HEK293 (cell line): ENCODE results near the gene TMEM51.
A peak's percentile ranks its signal among the peaks of the same experiment; 100 is the strongest.

Source experiments
- CTCF ChIA-PET: fragments of 350-600 bp; formaldehyde crosslinking; extraction: SDS; loops from one replicate; lab custom pipeline; 2021; ENCODE audit warnings: antibody characterized with exemption; lab: Yijun Ruan, JAX
- POLR2A ChIA-PET: fragments of 300-600 bp; formaldehyde crosslinking; extraction: SDS; loops from one replicate; lab custom pipeline; 2020; ENCODE audit warnings: antibody characterized with exemption, inconsistent platforms; lab: Yijun Ruan, JAX
- H3K27ac ChIP-seq: fragments of 200-500 bp; sonication (Bioruptor generic); 2 replicates; pipeline ENCODE4 v1.5.1; 2014; ENCODE audit warnings: low read depth, low read length, control low read depth, inconsistent platforms; ENCODE audit errors: extremely low read depth
- H3K36me3 ChIP-seq, 2 experiments: fragments of 200-500 bp in 1 of 2; sonication (Bioruptor generic) in 1 of 2; 1 replicate in 1 of 2; 2 replicates in 1 of 2; pipeline ENCODE4 v1.5.1; 2014 to 2017; ENCODE audit warnings: inconsistent platforms in 2 of 2, low read length in 2 of 2; ENCODE audit not compliant: control insufficient read depth in 2 of 2, insufficient read depth in 1 of 2
- H3K4me1 ChIP-seq: fragments of 200-500 bp; sonication (Bioruptor generic); 2 replicates; pipeline ENCODE4 v1.5.1; 2014; ENCODE audit warnings: mild to moderate bottlenecking, low read length, inconsistent platforms; ENCODE audit not compliant: control insufficient read depth, insufficient read depth
- H3K4me3 ChIP-seq: 2 replicates; pipeline ENCODE4 v1.5.1; 2011; ENCODE audit warnings: low read depth, mild to moderate bottlenecking, control low read depth, low read length, moderate library complexity
- H3K9me3 ChIP-seq: fragments of 200-500 bp; sonication (Bioruptor generic); 2 replicates; pipeline ENCODE4 v1.5.1; 2014; ENCODE audit warnings: low read depth, low read length, inconsistent platforms; ENCODE audit not compliant: control insufficient read depth, insufficient read depth
- FEZF1 ChIP-seq: fragments of 450-650 bp; formaldehyde crosslinking; IDR thresholded peaks from 2 replicates; pipeline ENCODE4 v1.5.1; 2016; ENCODE audit warnings: missing biosample characterization, missing genetic modification characterization
- IKZF3 ChIP-seq: fragments of 450-650 bp; IDR thresholded peaks from 2 replicates; pipeline ENCODE4 v1.5.0; 2018; ENCODE audit warnings: missing biosample characterization, mild to moderate bottlenecking, missing genetic modification characterization, moderate library complexity
- SETDB1 ChIP-seq: IDR thresholded peaks from one replicate; pipeline ENCODE4 v1.6.1; 2017; ENCODE audit warnings: mild to moderate bottlenecking, low read length, moderate library complexity, mixed read lengths; ENCODE audit not compliant: insufficient read length
- ZBTB11 ChIP-seq: fragments of 450-650 bp; formaldehyde crosslinking; conservative IDR thresholded peaks from 2 replicates; pipeline ENCODE4 v1.5.1; 2016; ENCODE audit warnings: low read depth, missing biosample characterization, missing genetic modification characterization
- ZFP69B ChIP-seq: fragments of 450-650 bp; formaldehyde crosslinking; IDR thresholded peaks from 2 replicates; pipeline ENCODE4 v1.5.1; 2016; ENCODE audit warnings: missing biosample characterization, missing genetic modification characterization
- ZNF629 ChIP-seq: fragments of 450-650 bp; formaldehyde crosslinking; IDR thresholded peaks from 2 replicates; pipeline ENCODE4 v1.5.1; 2017; ENCODE audit warnings: missing biosample characterization, missing genetic modification characterization
- ZNF677 ChIP-seq: fragments of 450-650 bp; IDR thresholded peaks from 2 replicates; pipeline ENCODE4 v1.5.0; 2018; ENCODE audit warnings: missing biosample characterization, mild to moderate bottlenecking, missing genetic modification characterization, moderate library complexity
- ZNF707 ChIP-seq: fragments of 450-650 bp; formaldehyde crosslinking; IDR thresholded peaks from 2 replicates; pipeline ENCODE4 v1.5.1; 2016; ENCODE audit warnings: missing biosample characterization, missing genetic modification characterization
- ZXDB ChIP-seq: fragments of 450-650 bp; formaldehyde crosslinking; IDR thresholded peaks from 2 replicates; pipeline ENCODE4 v1.5.1; 2016; ENCODE audit warnings: missing biosample characterization, missing genetic modification characterization
- TF ChIP-seq, protein P1 (sequence below): fragments of 450-650 bp; formaldehyde crosslinking; IDR thresholded peaks from 2 replicates; pipeline ENCODE4 v1.5.1; 2016; ENCODE audit warnings: missing biosample characterization, missing genetic modification characterization
- TF ChIP-seq, protein P2 (sequence below): fragments of 450-650 bp; formaldehyde crosslinking; IDR thresholded peaks from 2 replicates; pipeline ENCODE4; 2016; ENCODE audit warnings: missing biosample characterization, missing genetic modification characterization
- TF ChIP-seq, protein P3 (sequence below): fragments of 450-650 bp; formaldehyde crosslinking; IDR thresholded peaks from 2 replicates; pipeline ENCODE4 v1.5.1; 2016; ENCODE audit warnings: missing biosample characterization, missing genetic modification characterization, low read depth

TMEM51 gene

GRCh38 chr1:15103906-15104305, 49.6 kb upstream of the TMEM51 start (continued):
- TF ChIP-seq ZNF677 (no peak), ZXDB (tag by site-specific recombination) (no peak), ZNF707 (tag by site-specific recombination) (no peak)
- TF ChIP-seq, protein P1, sequence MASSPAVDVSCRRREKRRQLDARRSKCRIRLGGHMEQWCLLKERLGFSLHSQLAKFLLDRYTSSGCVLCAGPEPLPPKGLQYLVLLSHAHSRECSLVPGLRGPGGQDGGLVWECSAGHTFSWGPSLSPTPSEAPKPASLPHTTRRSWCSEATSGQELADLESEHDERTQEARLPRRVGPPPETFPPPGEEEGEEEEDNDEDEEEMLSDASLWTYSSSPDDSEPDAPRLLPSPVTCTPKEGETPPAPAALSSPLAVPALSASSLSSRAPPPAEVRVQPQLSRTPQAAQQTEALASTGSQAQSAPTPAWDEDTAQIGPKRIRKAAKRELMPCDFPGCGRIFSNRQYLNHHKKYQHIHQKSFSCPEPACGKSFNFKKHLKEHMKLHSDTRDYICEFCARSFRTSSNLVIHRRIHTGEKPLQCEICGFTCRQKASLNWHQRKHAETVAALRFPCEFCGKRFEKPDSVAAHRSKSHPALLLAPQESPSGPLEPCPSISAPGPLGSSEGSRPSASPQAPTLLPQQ (tag by site-specific recombination): no peak
- TF ChIP-seq, protein P2, sequence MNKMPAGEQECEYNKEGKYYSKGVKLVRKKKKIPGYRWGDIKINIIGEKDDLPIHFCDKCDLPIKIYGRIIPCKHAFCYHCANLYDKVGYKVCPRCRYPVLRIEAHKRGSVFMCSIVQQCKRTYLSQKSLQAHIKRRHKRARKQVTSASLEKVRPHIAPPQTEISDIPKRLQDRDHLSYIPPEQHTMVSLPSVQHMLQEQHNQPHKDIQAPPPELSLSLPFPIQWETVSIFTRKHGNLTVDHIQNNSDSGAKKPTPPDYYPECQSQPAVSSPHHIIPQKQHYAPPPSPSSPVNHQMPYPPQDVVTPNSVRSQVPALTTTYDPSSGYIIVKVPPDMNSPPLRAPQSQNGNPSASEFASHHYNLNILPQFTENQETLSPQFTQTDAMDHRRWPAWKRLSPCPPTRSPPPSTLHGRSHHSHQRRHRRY (tag by site-specific recombination): no peak

DNA sequence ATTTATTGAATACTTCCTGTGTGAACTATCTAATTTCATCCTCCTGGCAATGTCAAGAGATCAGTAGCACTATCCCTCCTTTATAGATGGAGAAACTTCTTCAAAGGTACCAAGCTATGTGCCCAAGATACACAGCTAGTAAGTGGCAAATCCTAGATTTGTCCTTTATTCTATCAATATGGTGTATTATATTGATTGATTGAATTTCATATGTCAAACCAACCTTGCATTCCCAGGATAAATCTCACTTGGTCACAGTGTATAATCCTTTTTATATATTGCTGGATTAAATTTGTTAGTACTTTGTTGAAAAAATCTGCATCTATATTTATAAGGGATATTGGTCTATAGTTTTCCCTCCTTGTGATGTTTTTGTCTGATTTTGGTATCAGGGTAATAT, 48.8 kb upstream of the TMEM51 start:
- Histone ChIP-seq H3K9me3 (no peaks in the 10 kb centered on the region), H3K27ac (no peak overlapping the region), H3K4me1 (no peaks in the 10 kb centered on the region), H3K36me3 (no peaks in the 10 kb centered on the region), H3K4me3 (no peak overlapping the region)
- ChIA-PET POLR2A (no interaction called here), CTCF (no interaction called here)
- TF ChIP-seq ZBTB11 (tag by site-specific recombination) (no peak), SETDB1 (peak; percentile 56)

DNA sequence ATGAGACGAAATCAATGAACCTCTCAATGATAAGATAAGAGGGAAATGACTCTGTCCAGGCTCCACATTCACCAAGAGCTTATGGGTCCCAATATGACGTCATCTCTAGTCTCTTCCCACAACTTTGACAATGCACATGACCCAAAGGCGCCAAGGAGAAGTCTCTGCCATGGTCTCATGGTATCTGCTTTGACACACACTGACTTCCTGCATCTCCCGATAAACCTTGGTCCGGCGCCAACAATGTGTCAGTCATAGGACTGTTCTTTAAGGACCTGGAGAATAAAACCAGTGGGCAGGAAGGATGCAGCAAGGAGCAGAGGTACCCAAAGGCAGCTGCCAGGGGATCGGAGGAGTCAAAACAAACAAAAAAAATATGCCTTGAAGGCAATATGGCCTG, 46.9 kb upstream of the TMEM51 start:
- no peaks in the 10 kb centered on the region for H3K9me3 ChIP-seq
- TF ChIP-seq FEZF1 (tag by site-specific recombination) (no peak), ZNF629 (tag by site-specific recombination) (peak; percentile 68), IKZF3 (no peak), ZFP69B (tag by site-specific recombination) (0 out of 2 replicates have a peak, but pooled peaks have one; percentile 30)
- TF ChIP-seq, protein P1 (tag by site-specific recombination): peak; percentile 68
- TF ChIP-seq, protein P3, sequence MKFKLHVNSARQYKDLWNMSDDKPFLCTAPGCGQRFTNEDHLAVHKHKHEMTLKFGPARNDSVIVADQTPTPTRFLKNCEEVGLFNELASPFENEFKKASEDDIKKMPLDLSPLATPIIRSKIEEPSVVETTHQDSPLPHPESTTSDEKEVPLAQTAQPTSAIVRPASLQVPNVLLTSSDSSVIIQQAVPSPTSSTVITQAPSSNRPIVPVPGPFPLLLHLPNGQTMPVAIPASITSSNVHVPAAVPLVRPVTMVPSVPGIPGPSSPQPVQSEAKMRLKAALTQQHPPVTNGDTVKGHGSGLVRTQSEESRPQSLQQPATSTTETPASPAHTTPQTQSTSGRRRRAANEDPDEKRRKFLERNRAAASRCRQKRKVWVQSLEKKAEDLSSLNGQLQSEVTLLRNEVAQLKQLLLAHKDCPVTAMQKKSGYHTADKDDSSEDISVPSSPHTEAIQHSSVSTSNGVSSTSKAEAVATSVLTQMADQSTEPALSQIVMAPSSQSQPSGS (tag by site-specific recombination): peak; percentile 90
- TF ChIP-seq, all 188 proteins: peak for 4
- POLR2A ChIA-PET: no interaction called here
- CTCF ChIA-PET: interaction anchor here (0.6 to 0.8 kb wide), 3 partner anchors 42 to 217 kb away, joined by 3 to 4 read pairs (median 4); no protein-coding TSS in a partner anchor
- no peaks in the 10 kb centered on the region for H3K36me3 ChIP-seq
- no peaks in the 10 kb centered on the region for H3K4me1 ChIP-seq
- no peak overlapping the region for H3K4me3 ChIP-seq
- H3K27ac ChIP-seq: no peak overlapping the region
